Choroid plexus epithelial cell (primary cell): ENCODE data around the gene FKBP1A.
"Not testable (repeated sequence)": the region's sequence is repeated elsewhere in the genome, so short reads cannot be mapped to it uniquely, and the experiment has no call there.

Experiments
- DNase-seq: peaks from one replicate; pipeline ENCODE4 v3.0.0-alpha.2; 2010; ENCODE audit warnings: low read depth
- H3K4me3 ChIP-seq: 2 replicates; pipeline ENCODE4 v1.5.1; 2011; ENCODE audit warnings: low read depth, mild to moderate bottlenecking, control low read depth, low read length, moderate library complexity
- TF ChIP-seq, protein P1 (sequence below): conservative IDR thresholded peaks from 2 replicates; pipeline ENCODE4 v1.5.1; 2011; ENCODE audit warnings: low read depth, mild to moderate bottlenecking, control low read depth, inconsistent platforms, low read length, moderate library complexity

The FKBP1A gene

GRCh38 chr20:1346315-1346969 is 46.4 kb downstream of the FKBP1A start:
- no peak overlapping the region for H3K4me3 ChIP-seq
- DNase-seq = no peak
- TF ChIP-seq, protein P1, sequence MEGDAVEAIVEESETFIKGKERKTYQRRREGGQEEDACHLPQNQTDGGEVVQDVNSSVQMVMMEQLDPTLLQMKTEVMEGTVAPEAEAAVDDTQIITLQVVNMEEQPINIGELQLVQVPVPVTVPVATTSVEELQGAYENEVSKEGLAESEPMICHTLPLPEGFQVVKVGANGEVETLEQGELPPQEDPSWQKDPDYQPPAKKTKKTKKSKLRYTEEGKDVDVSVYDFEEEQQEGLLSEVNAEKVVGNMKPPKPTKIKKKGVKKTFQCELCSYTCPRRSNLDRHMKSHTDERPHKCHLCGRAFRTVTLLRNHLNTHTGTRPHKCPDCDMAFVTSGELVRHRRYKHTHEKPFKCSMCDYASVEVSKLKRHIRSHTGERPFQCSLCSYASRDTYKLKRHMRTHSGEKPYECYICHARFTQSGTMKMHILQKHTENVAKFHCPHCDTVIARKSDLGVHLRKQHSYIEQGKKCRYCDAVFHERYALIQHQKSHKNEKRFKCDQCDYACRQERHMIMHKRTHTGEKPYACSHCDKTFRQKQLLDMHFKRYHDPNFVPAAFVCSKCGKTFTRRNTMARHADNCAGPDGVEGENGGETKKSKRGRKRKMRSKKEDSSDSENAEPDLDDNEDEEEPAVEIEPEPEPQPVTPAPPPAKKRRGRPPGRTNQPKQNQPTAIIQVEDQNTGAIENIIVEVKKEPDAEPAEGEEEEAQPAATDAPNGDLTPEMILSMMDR = no peak

GRCh38 chr20:1345756-1346093 is 47.1 kb downstream of the FKBP1A start:
- TF ChIP-seq, protein P1 = no peak
- no peak overlapping the region for H3K4me3 ChIP-seq

DNA sequence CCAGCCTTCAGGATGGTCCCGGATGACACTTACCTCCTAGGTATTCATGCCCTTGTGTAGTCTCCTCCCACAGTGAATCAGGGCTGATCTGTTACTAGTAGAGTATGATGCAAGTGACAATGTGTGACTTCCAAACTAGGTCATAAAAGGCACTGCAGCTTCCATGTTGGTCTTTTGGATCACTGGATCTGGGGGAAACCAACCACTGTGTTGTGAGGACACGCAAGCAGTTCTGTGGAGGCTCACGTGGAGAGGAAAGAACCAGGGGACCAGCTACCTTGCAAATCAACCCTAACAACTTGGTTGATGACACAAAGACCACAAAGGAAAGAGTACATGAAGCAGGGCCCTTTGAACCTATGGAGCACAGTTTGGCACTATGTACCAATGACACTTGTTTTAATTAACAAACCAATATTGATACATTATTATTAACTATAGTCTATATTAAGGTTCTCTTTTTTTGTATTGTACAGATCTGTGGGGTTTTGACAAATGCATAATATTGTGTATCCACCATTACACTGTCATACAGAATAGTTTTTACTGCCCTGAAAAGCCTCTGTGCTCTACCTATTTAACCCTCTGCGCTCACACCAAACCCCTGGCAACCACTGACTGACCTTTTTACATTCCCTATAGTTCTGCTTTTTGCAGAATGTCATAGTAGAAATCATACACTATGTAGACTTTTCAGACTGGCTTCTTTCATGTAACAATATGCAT is 47.7 kb downstream of the FKBP1A start:
- TF ChIP-seq, protein P1 = no peak
- H3K4me3 ChIP-seq = no peak overlapping the region
- DNase-seq = no peak

More at GRCh38 chr20:1345756-1346093, 47.1 kb downstream of the FKBP1A start:
- no peak for DNase-seq

DNA sequence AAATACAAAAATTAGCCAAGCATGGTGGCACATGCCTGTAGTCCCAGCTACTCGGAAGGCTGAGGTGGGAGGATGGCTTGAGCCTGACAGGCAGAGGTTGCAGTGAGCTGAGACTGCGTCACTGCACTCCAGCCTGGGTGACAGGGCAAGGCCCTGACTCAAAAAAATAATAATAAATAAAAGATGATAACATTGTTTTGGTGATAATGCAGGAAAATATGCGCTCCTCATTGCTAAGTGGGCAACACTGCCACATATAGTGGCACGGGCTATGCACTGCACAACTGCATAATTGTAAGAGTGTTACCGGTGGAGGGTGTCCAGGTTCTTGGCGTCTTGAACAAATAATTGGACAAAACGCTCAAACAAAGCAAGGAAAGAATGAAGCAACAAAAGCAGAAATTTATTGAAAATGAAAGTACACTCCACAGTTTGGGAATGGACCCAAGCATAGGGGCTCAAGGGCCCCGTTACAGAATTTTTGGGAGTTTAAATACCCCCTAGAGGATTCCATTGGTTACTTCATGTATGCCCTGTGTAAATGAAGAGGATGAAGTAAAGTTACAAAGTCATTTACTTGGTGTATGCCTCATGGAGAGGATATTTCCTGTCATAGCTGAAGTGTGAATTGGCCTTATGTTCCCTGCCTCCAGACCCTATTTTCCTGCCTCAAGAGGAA is 49.3 kb downstream of the FKBP1A start:
- DNase-seq, H3K4me3 ChIP-seq: not testable (repeated sequence)

- no peak overlapping the region for H3K4me3 ChIP-seq
- TF ChIP-seq, protein P1 = no peak
- DNase-seq = peak; percentile 48
Observed at GRCh38 chr20:1341561-1342265, 51.1 kb downstream of the FKBP1A start.

DNA sequence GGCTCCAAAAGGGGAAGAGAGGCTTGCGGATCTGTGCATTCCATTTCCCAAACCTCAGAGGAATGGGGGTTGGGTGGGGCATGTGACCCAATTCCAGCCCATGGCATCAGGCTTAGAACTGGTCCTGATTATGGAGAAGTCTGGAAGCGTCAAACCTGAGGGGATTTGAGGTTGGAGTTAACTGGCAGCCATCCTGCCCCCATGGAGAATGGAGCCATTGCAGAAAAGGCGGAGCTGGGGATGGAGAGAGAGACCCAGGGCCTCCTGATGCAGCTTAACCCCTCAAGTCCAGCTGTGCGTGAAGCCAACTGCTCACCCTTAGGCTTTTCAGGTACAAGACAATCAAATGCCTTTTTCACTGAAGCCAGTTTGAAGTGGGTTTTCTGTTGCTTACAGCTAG is 54.1 kb downstream of the FKBP1A start:
- DNase-seq = no peak
- H3K4me3 ChIP-seq = no peak overlapping the region
- TF ChIP-seq, protein P1 = no peak

DNA sequence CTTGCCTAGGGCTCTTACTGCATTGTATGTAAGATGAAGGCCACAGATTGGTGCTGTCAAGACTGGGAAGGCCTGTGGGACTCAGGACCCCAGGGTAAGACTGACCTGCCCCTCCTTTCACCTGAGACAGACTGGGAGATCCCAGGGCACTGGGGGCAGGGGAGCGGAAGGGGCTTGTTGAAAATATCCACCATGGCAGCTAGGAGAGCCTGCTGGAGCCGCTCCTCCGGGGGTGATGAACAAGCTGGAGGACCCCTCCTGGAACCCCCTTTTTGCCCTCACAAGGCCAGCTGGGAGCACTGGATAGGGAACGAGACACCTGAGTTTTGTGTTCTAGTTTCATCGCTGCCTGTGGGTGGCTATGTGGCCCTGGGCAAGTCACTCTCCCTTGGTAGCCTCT is 54.8 kb downstream of the FKBP1A start:
- TF ChIP-seq, protein P1 = no peak
- DNase-seq = no peak
- H3K4me3 ChIP-seq = no peak overlapping the region
